ENCODE data around the gene NFIB. TPM values are rescaled to one million over a fixed set of nuclear protein-coding genes. Genes with fewer than 3 reads are reported as not detected.
A peak's percentile ranks its signal among the peaks of the same experiment; 100 is the strongest.

Gene NFIB
- total and polyA plus RNA-seq, 8 donors = 8.9 to 65.0 (median 45.7) TPM

DNA sequence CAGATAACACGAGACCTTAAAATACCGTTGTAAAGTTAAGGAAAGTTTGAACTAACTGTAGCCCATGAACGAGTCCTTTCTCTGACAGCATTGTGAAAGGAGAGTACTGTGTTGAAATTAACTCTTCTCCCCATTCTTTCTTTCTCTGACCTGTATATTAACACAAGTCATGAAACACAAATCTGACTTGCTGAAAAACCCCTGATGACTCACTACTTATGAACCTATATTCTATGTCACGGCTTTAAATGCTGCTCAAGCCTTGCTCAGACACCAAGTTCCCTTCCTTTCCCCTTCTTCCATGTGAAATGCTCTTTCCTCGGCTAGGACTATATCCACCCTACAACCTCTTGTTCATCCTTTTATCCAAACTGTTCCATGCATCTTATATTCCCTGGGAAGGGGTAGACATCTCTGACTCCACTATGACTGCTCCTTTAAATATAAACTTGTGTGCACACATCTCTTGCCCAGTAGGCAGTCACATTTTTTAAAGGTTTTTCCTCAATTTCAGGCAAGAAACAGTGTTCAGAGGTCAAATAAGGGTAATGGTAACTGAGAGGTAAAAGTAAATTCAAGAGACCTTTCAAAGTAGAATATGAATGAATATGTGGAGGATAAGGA, 142.9 kb downstream of the NFIB start:
- FAIRE-seq = no peak

DNA sequence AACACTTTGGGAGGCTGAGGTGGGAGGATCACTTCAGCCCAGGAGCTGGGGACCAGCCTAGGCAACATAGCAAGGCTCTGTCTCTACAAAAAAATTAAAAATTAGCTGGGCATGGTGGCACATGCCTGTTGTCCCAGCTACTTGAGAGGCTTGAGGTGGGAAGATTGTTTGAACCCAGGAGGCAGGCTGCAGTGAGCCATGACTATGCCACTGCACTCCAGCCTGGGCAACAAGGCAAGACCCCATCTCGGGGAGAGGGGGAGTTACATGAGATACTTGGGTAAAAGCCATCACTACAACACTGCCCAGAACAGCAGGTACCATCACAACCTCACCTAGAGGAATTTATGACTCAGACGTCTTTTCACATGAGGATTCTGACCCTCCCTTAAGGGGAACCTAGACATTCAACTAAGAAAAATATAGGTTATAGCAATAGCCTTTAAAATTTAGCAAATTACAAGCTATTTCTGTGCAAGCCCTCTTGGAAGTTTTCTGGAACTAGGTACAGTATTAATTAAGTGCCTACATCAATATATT, 143.5 kb downstream of the NFIB start:
- no peak for FAIRE-seq
- Histone ChIP-seq H3K27me3 (no peaks in the 10 kb centered on the region), H3K9me3 (no peaks in the 10 kb centered on the region), H3K4me1 (peaks cover 0 to 1% (median 1%) of the 10 kb centered on the region in 3 donors), H3K27ac (no peak overlapping the region), H3K4me3 (no peak overlapping the region), H3K36me3 (no peaks in the 10 kb centered on the region)
- ATAC-seq = no peak
- 83 to 92% methylated on average over 2 of the region's 2 CpGs for WGBS, 2 donors
- intact Hi-C loops (cut with DNase I) = no loop called here
- TF ChIP-seq, protein P1, sequence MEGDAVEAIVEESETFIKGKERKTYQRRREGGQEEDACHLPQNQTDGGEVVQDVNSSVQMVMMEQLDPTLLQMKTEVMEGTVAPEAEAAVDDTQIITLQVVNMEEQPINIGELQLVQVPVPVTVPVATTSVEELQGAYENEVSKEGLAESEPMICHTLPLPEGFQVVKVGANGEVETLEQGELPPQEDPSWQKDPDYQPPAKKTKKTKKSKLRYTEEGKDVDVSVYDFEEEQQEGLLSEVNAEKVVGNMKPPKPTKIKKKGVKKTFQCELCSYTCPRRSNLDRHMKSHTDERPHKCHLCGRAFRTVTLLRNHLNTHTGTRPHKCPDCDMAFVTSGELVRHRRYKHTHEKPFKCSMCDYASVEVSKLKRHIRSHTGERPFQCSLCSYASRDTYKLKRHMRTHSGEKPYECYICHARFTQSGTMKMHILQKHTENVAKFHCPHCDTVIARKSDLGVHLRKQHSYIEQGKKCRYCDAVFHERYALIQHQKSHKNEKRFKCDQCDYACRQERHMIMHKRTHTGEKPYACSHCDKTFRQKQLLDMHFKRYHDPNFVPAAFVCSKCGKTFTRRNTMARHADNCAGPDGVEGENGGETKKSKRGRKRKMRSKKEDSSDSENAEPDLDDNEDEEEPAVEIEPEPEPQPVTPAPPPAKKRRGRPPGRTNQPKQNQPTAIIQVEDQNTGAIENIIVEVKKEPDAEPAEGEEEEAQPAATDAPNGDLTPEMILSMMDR (IDR thresholded peaks at IDR 0.05) = no peak
- DNase-seq = no peak

More for the DNA sequence above, 142.9 kb downstream of the NFIB start:
- DNase-seq = no peak
- Histone ChIP-seq H3K9me3 (no peaks in the 10 kb centered on the region), H3K27ac (no peak overlapping the region), H3K4me3 (no peak overlapping the region), H3K36me3 (no peaks in the 10 kb centered on the region), H3K4me1 (peaks cover 0 to 8% (median 0%) of the 10 kb centered on the region in 3 donors), H3K27me3 (no peaks in the 10 kb centered on the region)
- peak in 1 of 4 donors; percentile 16 for ATAC-seq
- WGBS, 2 donors = 88 to 90% methylated on average over 5 of the region's 5 CpGs
- intact Hi-C loops (cut with DNase I) = no loop called here
- TF ChIP-seq, protein P1 (IDR thresholded peaks at IDR 0.05) = no peak

DNA sequence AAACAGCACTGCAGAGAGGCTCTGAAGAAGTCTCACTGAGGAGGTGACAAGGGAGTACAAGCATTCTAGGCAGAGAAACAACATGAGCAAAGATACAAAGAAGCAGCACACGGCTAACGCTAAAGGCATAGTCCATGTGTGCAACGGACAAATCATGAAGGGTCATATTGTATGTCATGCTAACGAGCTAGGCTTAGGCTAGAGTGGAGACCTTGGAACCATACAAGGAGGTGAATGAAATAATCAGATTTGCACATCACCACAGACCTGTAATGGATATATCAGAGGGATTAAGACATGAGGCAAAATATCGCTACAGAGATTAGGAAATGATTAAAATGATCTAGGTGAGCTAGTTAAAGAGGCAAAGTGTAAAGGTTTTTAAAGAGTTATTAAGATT, 145.6 kb downstream of the NFIB start:
- TF ChIP-seq, protein P1 (IDR thresholded peaks at IDR 0.05) = no peak
- H3K27ac ChIP-seq = no peak overlapping the region
- FAIRE-seq (no peak), ATAC-seq (no peak), DNase-seq (no peak)
- H3K27me3 ChIP-seq = no peaks in the 10 kb centered on the region
- no peak overlapping the region for H3K4me3 ChIP-seq
- peaks cover 0 to 8% (median 0%) of the 10 kb centered on the region in 3 donors for H3K4me1 ChIP-seq
- H3K9me3 ChIP-seq = no peaks in the 10 kb centered on the region
- no peaks in the 10 kb centered on the region for H3K36me3 ChIP-seq
- WGBS, 2 donors = 95 to 98% methylated on average over 5 of the region's 5 CpGs
- intact Hi-C loops (cut with DNase I) = no loop called here

DNA sequence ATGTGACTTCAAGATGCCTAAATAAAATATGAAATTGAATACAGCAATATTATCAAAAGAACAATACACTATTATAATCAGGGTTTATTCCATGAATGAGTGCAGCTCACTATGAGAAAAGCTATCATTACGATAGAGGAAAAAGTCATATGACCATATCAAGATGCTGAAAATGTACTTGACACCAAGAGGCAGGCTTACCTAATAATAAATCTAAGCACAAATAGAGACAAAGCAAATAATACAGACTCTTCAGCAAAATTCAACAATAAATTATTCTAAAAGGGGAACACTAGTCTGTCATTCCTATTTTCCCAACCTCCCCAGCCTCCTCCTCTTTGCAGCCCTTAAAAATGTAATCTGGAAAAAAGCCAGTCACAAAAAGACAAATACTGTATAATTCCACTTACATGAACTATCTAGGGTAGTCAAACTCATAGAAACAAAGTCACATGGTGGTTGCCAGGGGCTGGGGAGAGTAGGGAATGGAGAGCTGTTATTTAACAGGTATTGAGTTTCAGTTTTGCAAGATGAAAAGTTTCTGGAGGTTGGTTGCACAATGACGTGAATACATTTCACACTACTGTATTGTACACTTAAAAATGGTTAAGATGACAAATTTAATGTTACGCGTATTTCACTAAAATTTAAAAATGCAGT, 148.4 kb downstream of the NFIB start:
- Histone ChIP-seq H3K9me3 (no peaks in the 10 kb centered on the region), H3K4me1 (peaks cover 0 to 8% (median 0%) of the 10 kb centered on the region in 3 donors), H3K27me3 (no peaks in the 10 kb centered on the region), H3K36me3 (no peaks in the 10 kb centered on the region), H3K27ac (no peak overlapping the region), H3K4me3 (no peak overlapping the region)
- TF ChIP-seq, protein P1 (IDR thresholded peaks at IDR 0.05) = no peak
- 78 to 83% methylated on average over 4 of the region's 4 CpGs for WGBS, 2 donors
- ATAC-seq (peak in 2 of 4 donors; percentile 31 to 54), FAIRE-seq (no peak), DNase-seq (no peak)
- intact Hi-C loops (cut with DNase I) = no loop called here

DNA sequence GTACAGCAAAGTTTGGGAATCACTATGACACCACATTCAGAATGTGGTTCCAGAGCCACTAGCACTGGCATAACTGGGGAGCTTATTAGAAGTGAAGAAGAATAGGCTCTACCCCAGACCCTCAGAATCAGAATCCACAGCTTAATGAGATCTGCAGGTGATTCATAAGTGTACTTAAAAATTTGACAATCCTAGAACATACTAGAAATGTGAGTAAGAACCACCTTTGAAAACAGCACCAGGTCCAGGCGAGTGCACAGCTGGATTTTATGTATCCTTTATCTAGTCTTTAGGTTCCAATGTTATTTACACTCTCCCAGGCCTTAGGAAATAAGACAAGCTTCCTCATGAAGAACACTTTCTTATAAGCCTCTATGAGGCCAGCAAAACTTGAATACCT, 149.0 kb downstream of the NFIB start:
- Histone ChIP-seq H3K4me1 (peaks cover 0 to 8% (median 1%) of the 10 kb centered on the region in 3 donors), H3K9me3 (no peaks in the 10 kb centered on the region), H3K27me3 (no peaks in the 10 kb centered on the region), H3K27ac (no peak overlapping the region), H3K4me3 (no peak overlapping the region), H3K36me3 (no peaks in the 10 kb centered on the region)
- ATAC-seq (no peak), FAIRE-seq (no peak), DNase-seq (no peak)
- 94 to 96% methylated on average over 1 of the region's 1 CpG for WGBS, 2 donors
- intact Hi-C loops (cut with DNase I) = no loop called here
- TF ChIP-seq, protein P1 (IDR thresholded peaks at IDR 0.05) = no peak

All from pancreas (tissue), 10 donors.